ENCODE results near the gene ZNF277. TPM values are rescaled to one million over a fixed set of nuclear protein-coding genes. Genes with fewer than 3 reads are reported as not detected.

Gene ZNF277
- total RNA-seq, 1 experiment from 2014 or later: 13.1 TPM

DNA sequence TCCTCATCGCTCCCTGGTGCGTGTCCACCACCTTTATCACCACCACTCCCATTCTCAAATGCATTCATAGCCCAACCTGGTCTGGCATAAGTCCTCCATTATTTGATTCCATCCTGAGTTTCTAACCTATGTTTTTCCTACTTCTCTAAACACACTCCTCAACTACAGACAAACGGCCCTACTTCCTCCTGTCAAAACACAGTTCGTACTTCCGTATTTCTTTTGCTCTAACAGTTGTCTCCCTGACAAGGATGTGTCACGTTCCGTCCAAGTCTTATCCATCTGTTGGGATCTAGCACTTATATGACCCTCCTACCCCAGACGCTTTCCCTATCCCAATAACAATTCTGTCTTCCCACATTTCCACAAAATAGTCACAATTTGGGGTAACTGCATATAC, 47.1 kb upstream of the ZNF277 start:
- Histone ChIP-seq H3K79me2 (ENCODE audit: insufficient read depth, low read length) (no peaks in the 10 kb centered on the region; the same call in 1 of the 2 replicates), H3K18ac (ENCODE audit: insufficient read length, low read depth, low read length) (peak overlapping the region; percentile 34), H2BK120ac (ENCODE audit: low read depth, low read length, poor library complexity, severe bottlenecking) (no peak overlapping the region), H2BK15ac (ENCODE audit: low read depth, low read length) (no peak overlapping the region), H4K91ac (ENCODE audit: insufficient read length, low read depth, low read length) (no peak overlapping the region), H4K5ac (ENCODE audit: insufficient read length, low read depth, low read length) (no peak overlapping the region), H3K14ac (ENCODE audit: insufficient read depth, low read length) (no peak overlapping the region; the same call in 1 of the 2 replicates), H3K9me3 (ENCODE audit: control insufficient read depth, low read depth, low read length) (no peaks in the 10 kb centered on the region), H3K23me2 (ENCODE audit: insufficient read length, low read depth, low read length, poor library complexity, severe bottlenecking) (no peaks in the 10 kb centered on the region), H2AFZ (ENCODE audit: low read length) (no peak overlapping the region), H2BK5ac (ENCODE audit: insufficient read length, low read length) (no peak overlapping the region), H2AK5ac (ENCODE audit: insufficient read length, low read length) (no peak overlapping the region), H3K4me1 (ENCODE audit: insufficient read depth, low read length) (peaks cover 18% of the 10 kb centered on the region; the same call in 1 of the 2 replicates), H4K20me1 (ENCODE audit: control insufficient read depth, insufficient read depth, insufficient read length) (no peaks in the 10 kb centered on the region), H3K79me1 (ENCODE audit: insufficient read depth, low read depth, low read length, poor library complexity, severe bottlenecking) (peaks cover 4% of the 10 kb centered on the region), H3K27ac (ENCODE audit: insufficient read length, low read depth, low read length) (no peak overlapping the region), H3K23ac (ENCODE audit: insufficient read length, low read depth, low read length) (no peak overlapping the region), H4K8ac (replicated peaks; ENCODE audit: insufficient read length, low read depth, low read length) (no peak overlapping the region), H3K9ac (ENCODE audit: extremely low read depth, insufficient read length, low read length) (no peak overlapping the region), H3K4ac (ENCODE audit: low read depth, low read length) (no peak overlapping the region), H3K56ac (ENCODE audit: insufficient read length, low read depth, low read length) (no peak overlapping the region), H2BK20ac (ENCODE audit: low read depth, low read length, poor library complexity, severe bottlenecking) (no peak overlapping the region), H3K27me3 (ENCODE audit: insufficient read depth, low read length) (no peaks in the 10 kb centered on the region), H3K4me2 (ENCODE audit: insufficient read depth, insufficient read length, low read length) (no peak overlapping the region), H3T11ph (ENCODE audit: low read length) (no peak overlapping the region), H2BK12ac (ENCODE audit: insufficient read length, low read depth, low read length) (no peak overlapping the region)
- TF ChIP-seq, protein P1, sequence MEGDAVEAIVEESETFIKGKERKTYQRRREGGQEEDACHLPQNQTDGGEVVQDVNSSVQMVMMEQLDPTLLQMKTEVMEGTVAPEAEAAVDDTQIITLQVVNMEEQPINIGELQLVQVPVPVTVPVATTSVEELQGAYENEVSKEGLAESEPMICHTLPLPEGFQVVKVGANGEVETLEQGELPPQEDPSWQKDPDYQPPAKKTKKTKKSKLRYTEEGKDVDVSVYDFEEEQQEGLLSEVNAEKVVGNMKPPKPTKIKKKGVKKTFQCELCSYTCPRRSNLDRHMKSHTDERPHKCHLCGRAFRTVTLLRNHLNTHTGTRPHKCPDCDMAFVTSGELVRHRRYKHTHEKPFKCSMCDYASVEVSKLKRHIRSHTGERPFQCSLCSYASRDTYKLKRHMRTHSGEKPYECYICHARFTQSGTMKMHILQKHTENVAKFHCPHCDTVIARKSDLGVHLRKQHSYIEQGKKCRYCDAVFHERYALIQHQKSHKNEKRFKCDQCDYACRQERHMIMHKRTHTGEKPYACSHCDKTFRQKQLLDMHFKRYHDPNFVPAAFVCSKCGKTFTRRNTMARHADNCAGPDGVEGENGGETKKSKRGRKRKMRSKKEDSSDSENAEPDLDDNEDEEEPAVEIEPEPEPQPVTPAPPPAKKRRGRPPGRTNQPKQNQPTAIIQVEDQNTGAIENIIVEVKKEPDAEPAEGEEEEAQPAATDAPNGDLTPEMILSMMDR (conservative IDR thresholded peaks at IDR 0.05): no peak
- Mint-ChIP-seq H3K9me3 (no peaks in the 10 kb centered on the region), H3K4me3 (no peak overlapping the region), H3K27ac (peak overlapping the region in 1 of 3 experiments; percentile 12; a peak in 3 of 7 replicates), H3K4me1 (peaks cover 39 to 61% of the 10 kb centered on the region in 2 experiments), H3K36me3 (ENCODE audit: insufficient read depth in 1 of 3, low read depth in 3 of 3) (no peaks in the 10 kb centered on the region), H3K27me3 (ENCODE audit: low read depth) (no peaks in the 10 kb centered on the region)
- no CpG with 5 or more reads among the region's 8 CpGs for WGBS (ENCODE audit: extremely low coverage, insufficient read length, low lambda C conversion rate)
- no peak for DNase-seq

Data from H9 (cell line).